Measurements from ENCODE around the gene CAMK2B. TPM values are rescaled to one million over a fixed set of nuclear protein-coding genes. Genes with fewer than 3 reads are reported as not detected.

The CAMK2B gene
- total RNA-seq, 4 donors from 2014 or later, result 0.44 to 5.1 (median 0.81) TPM

DNA sequence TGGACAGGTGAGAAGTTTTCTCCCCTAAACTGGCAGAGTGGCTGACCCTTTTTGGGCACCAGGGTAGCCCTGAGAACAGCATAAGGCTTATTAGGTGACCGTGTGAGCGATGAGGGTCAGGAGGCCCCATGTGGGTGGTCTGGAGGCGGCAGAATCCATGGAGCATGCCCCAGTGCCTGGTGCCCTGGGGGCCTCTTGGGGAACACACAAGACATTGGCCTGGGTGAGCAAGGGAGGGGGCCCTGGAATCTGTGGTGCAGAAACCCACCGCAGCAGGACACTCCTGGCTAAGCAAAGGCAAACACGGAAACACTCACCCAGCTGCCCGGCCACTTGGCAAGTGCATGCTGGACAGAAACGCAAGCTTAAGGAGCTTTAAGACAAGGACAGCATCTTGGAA lies 95.1 kb downstream of the CAMK2B start:
- TF ChIP-seq, protein P1, sequence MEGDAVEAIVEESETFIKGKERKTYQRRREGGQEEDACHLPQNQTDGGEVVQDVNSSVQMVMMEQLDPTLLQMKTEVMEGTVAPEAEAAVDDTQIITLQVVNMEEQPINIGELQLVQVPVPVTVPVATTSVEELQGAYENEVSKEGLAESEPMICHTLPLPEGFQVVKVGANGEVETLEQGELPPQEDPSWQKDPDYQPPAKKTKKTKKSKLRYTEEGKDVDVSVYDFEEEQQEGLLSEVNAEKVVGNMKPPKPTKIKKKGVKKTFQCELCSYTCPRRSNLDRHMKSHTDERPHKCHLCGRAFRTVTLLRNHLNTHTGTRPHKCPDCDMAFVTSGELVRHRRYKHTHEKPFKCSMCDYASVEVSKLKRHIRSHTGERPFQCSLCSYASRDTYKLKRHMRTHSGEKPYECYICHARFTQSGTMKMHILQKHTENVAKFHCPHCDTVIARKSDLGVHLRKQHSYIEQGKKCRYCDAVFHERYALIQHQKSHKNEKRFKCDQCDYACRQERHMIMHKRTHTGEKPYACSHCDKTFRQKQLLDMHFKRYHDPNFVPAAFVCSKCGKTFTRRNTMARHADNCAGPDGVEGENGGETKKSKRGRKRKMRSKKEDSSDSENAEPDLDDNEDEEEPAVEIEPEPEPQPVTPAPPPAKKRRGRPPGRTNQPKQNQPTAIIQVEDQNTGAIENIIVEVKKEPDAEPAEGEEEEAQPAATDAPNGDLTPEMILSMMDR (IDR thresholded peaks at IDR 0.05; ENCODE audit: low read depth), result no peak

DNA sequence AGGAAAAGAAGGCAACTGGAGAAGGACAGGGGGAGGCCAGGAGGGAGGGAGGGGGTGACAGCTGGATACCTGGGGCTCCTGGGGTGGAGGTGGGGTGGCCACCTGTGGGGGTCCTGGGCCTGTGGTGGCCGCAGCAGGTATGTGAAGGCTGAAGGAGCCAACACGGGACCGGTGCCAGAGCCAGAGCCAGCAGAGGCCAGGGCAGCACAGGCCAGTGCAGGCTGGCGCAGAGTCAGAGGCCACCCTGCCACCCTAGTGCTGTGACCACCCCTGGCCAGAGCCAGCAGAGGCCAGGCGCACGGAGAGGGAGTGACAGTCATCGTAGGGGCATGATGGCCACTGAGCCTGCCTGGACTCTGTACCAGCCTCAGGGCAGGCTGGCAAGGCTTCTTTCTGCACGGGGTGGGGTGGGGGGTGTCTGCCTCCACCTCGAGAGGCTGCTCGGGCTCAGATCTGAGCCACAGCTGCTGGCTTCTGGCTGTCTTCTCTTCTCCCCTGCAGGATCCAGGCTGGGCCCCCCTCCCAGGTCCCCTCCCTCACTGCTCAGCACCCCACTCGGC lies 95.8 kb downstream of the CAMK2B start:
- TF ChIP-seq, protein P1 (IDR thresholded peaks at IDR 0.05; ENCODE audit: low read depth), result no peak

DNA sequence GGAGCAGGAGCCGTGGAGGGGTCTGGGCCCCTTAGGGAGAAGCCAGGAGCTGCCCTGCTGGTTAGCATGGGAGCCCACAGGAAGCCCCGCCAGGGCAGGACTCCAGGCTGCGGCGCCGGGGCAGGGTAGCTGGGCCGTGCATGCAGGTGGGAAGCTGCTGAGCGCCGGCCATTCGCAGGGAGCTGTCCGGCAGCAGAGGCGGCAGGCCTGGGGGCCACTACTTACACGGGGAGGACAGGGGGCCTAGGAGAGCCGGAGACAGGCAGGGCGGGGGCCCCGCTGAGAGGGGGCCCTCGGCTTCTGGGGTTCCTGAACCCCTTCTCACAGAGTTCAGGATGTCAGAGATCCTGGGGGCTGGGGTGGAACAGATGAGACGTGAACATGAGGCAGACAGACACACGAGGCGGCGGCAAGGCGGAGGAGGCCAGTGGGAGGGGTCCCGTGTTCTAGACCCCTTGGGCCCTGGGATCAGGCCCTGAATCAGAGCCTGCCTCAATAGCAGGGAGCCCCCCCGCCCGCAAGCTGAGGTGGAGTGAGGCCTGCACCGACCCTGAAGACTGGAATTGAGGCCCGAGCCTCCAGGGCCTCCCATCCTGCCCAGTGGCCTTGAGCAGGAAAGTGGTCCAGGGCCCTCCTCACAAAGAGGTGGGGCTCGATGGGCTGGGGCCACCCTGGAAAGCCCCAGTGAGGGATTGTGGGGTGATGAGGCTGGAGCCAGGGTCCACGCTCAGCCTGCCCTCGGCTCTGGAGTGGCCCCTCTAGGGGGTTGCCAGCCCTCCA lies 96.6 kb downstream of the CAMK2B start:
- TF ChIP-seq, protein P1 (IDR thresholded peaks at IDR 0.05; ENCODE audit: low read depth), result no peak

DNA sequence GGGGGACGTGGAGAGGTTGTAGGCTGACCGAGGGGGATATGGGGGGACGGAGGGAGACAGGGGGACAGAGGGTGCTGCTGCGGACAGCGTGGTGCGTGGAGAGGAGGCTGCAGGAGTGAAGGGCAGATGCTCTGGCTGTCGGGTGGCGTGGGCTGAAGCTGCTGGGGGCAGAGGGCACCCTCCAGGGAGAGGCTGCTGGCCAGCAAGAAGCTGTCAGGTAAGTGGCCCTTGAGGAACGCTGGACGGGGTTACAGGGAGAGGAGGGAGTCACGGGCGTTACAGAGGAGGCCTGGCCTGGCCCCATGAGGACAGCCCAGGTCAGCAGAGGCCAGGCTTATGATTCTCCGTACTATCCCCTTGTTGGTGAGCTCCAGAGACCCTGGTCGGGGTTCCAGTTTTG lies 97.5 kb downstream of the CAMK2B start:
- TF ChIP-seq, protein P1 (IDR thresholded peaks at IDR 0.05; ENCODE audit: low read depth), result no peak

DNA sequence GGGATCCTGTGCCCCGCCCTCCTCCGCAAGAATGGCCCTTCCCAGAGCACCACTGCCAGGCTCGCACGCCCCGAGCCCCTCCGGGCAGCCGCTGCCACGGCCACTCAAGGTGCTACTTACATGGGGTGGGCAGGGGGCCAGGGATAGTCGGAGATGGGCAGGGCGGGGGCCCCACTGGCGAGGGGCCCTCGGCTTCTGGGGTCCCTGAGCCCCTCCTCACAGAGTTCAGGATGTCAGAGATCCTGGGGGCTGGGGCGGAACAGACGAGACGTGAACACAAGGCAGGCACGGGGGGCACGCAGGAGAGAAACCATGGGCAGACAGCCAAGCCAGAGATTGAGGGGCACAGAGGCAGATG lies 99.0 kb downstream of the CAMK2B start:
- TF ChIP-seq, protein P1 (IDR thresholded peaks at IDR 0.05; ENCODE audit: low read depth), result no peak

DNA sequence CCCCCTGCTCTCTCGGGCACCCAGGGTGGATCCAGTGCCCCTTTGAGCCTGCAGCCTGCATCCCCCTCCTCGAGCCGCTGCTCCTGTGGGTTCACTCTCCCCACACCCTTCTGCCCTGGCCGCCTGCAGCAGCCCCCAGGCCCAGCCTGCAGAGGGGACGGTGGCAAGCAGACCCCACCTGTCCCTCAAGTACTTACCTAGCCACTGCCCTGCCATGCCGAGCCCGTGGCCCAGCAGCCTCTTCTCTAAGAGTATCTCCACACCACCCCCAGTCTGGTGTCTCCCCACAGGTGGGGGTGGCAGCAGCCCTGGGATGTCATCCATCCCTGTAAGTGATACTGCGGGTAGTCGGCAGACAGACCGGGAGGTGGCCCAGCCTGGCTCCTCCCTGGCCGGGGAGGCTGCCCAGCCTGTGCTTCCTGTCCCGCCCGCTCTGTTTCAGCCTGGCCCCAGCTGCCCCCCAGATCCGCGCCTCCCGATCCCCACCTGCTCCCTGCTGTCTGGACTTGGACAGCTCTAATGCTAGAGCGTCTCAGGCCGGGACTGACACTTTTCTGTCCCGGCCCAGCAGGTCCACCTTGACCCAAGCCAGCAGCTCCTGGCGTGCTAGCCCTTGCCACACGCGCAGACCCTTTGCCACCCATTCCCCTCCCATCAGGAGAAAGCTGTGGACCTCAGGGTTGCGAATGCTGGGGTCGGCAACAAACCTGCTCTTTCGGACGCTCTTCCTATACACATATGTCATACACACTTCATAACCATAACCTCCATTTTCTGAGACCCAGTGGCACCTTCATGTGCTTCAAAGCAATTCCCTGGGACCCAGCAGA lies 99.6 kb downstream of the CAMK2B start:
- TF ChIP-seq, protein P1 (IDR thresholded peaks at IDR 0.05; ENCODE audit: low read depth), result no peak

DNA sequence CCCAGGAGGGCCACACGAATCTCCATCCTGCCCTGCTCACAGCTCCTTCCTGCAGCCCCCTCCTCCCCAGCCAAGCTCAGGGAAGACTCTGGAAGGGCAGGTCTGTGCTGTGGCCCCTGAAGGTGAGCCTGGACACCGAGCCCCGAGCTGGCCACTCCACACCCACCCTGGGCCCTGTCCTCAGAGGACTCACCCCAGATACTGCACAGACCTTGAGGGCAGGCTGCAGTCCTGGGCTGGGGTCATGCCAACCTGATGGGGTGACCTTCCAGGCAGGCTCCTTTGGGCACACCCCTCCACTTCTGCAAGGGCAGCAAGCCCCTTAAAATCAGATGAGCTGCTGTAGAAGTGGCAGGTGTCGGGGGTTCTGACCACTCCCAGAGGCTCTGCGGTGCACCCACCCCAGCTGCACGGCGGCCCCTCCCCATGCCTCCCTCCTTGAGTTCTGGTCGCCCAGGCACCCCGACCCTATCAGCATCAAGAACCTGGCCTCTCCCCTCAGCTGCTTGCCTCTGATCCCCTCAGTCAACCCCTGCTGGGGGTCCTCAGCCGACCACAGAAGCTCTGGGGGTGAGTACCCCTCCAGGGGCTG lies 100.3 kb downstream of the CAMK2B start:
- TF ChIP-seq, protein P1 (IDR thresholded peaks at IDR 0.05; ENCODE audit: low read depth), result no peak

All from subcutaneous adipose tissue (tissue), 4 donors.